Measurements from ENCODE around the gene KCNJ12. TPM values are rescaled to one million over a fixed set of nuclear protein-coding genes. Genes with fewer than 3 reads are reported as not detected.
"Not testable (repeated sequence)": the region's sequence is repeated elsewhere in the genome, so short reads cannot be mapped to it uniquely, and the experiment has no call there.

The KCNJ12 gene
- total RNA-seq, 1 experiment from 2014 or later = 1.2 TPM

DNA sequence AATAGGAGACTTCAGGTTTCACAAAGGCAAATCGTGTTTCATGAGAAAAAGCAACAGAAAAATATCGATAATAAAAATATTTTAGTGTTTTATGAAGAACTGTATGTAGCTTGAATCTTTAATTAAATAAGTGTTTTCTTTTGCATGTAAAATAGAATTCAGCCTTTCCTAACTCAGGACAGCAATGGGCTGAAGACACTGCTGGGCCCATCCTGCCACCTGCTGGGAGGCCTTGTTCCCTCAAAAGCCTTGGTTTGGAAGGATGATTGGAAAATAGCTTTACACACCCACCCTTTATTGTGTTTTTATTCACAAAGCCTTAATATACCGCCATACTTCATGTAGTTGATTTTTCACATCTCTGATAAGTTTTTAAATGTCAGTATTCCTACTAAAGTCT lies 73.7 kb downstream of the KCNJ12 start:
- intact Hi-C loops (cut with micrococcal nuclease; ENCODE audit: unreplicated experiment); H3K27ac ChIP-seq (ENCODE audit: low read depth, low read length, poor library complexity, severe bottlenecking); H3K27me3 ChIP-seq (replicated peaks; ENCODE audit: insufficient read depth, low read depth, low read length, poor library complexity); DNase-seq (ENCODE audit: low spot score); H3K36me3 ChIP-seq (ENCODE audit: insufficient read depth, low read length, poor library complexity, severe bottlenecking); BruUV-seq (replicated peaks); H3K4me3 ChIP-seq (ENCODE audit: low read depth, low read length, poor library complexity, severe bottlenecking); H3K9me3 ChIP-seq (ENCODE audit: low read depth, low read length, poor library complexity, severe bottlenecking); POLR2A ChIA-PET (ENCODE audit: low non-redundant PET); CTCF ChIA-PET; H3K4me1 ChIP-seq (ENCODE audit: insufficient read depth, low read length, poor library complexity, severe bottlenecking): not testable (repeated sequence)
- TF ChIP-seq, protein P1, sequence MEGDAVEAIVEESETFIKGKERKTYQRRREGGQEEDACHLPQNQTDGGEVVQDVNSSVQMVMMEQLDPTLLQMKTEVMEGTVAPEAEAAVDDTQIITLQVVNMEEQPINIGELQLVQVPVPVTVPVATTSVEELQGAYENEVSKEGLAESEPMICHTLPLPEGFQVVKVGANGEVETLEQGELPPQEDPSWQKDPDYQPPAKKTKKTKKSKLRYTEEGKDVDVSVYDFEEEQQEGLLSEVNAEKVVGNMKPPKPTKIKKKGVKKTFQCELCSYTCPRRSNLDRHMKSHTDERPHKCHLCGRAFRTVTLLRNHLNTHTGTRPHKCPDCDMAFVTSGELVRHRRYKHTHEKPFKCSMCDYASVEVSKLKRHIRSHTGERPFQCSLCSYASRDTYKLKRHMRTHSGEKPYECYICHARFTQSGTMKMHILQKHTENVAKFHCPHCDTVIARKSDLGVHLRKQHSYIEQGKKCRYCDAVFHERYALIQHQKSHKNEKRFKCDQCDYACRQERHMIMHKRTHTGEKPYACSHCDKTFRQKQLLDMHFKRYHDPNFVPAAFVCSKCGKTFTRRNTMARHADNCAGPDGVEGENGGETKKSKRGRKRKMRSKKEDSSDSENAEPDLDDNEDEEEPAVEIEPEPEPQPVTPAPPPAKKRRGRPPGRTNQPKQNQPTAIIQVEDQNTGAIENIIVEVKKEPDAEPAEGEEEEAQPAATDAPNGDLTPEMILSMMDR (conservative IDR thresholded peaks at IDR 0.05; ENCODE audit: low read depth, low read length) = 0 out of 2 replicates have a peak, but pooled peaks have one; percentile 23

DNA sequence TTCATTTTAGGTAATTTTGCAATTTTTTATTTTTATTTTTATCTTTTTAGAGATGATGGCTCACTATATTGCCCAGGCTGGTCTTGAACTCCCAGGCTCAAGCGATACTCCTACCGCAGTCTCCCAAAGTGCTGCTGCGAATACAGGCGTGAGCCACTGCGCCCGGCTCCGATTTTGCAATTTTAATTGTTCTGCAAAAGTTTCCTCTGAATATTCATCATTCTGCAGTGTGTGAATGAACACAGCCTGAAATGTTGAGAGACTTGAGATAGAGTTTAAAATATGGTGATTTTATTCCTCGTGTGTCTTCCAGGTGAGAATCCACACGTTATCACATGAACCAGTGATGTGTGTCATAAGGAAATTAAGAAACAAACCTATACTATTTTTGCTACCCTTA lies 75.8 kb downstream of the KCNJ12 start:
- peak; percentile 13 for DNase-seq (ENCODE audit: low spot score)
- no peaks in the 10 kb centered on the region for H3K4me1 ChIP-seq (ENCODE audit: insufficient read depth, low read length, poor library complexity, severe bottlenecking)
- CTCF ChIA-PET = no interaction called here
- POLR2A ChIA-PET (ENCODE audit: low non-redundant PET) = no interaction called here
- no peaks in the 10 kb centered on the region for H3K27me3 ChIP-seq (replicated peaks; ENCODE audit: insufficient read depth, low read depth, low read length, poor library complexity)
- intact Hi-C loops (cut with micrococcal nuclease; ENCODE audit: unreplicated experiment) = no loop called here
- BruUV-seq (replicated peaks) = no TSS peak
- no peak overlapping the region for H3K27ac ChIP-seq (ENCODE audit: low read depth, low read length, poor library complexity, severe bottlenecking)
- H3K36me3 ChIP-seq (ENCODE audit: insufficient read depth, low read length, poor library complexity, severe bottlenecking) = no peaks in the 10 kb centered on the region
- H3K4me3 ChIP-seq (ENCODE audit: low read depth, low read length, poor library complexity, severe bottlenecking) = no peak overlapping the region
- TF ChIP-seq, protein P1 (conservative IDR thresholded peaks at IDR 0.05; ENCODE audit: low read depth, low read length) = no peak
- H3K9me3 ChIP-seq (ENCODE audit: low read depth, low read length, poor library complexity, severe bottlenecking) = no peaks in the 10 kb centered on the region

DNA sequence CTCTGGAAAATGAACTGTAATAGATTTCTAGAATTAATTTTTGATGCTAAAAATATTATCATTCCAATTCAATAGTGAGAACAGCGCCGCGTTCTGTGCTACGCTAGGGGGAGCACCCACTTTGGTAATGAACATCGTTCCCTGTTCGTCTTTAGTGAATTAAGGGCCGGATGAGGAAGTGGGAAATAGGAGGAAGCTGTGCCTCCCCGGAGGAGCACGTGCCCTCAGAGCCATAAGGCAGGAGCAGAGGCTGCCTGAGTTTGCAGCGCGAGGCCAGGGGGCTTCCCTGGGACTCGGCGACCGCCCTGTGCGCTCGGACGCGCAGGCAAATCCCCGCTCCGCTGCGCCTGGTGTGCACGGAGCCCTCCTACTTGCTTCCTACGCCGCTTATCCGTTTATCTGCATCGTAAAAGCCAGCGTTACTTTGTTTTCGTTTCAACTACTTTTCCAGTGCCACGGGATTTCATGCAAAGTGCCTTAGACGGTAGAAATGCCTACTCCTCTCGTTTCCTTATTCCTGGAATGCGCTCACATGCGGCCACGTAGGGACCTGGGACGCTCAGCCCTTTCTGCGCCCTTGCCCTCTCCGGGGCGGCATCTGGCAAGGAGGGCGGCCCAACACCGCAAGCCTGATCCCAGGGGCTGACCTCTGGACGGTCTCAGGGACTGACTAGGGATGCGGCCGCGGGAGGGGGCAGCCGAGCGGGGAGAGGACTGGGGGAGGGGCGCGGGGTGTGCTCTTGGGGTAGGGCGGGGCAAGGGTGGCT lies 76.4 kb downstream of the KCNJ12 start:
- no peaks in the 10 kb centered on the region for H3K27me3 ChIP-seq (replicated peaks; ENCODE audit: insufficient read depth, low read depth, low read length, poor library complexity)
- H3K4me3 ChIP-seq (ENCODE audit: low read depth, low read length, poor library complexity, severe bottlenecking) = no peak overlapping the region
- POLR2A ChIA-PET (ENCODE audit: low non-redundant PET) = no interaction called here
- intact Hi-C loops (cut with micrococcal nuclease; ENCODE audit: unreplicated experiment) = no loop called here
- BruUV-seq (replicated peaks) = no TSS peak
- TF ChIP-seq, protein P1 (conservative IDR thresholded peaks at IDR 0.05; ENCODE audit: low read depth, low read length) = peak; percentile 71
- no peak for TF ChIP-seq EZH2 (IDR thresholded peaks at IDR 0.05; ENCODE audit: borderline replicate concordance, low read depth, low read length, poor library complexity, severe bottlenecking)
- no peaks in the 10 kb centered on the region for H3K9me3 ChIP-seq (ENCODE audit: low read depth, low read length, poor library complexity, severe bottlenecking)
- no peak overlapping the region for H3K27ac ChIP-seq (ENCODE audit: low read depth, low read length, poor library complexity, severe bottlenecking)
- peak; percentile 80 for DNase-seq (ENCODE audit: low spot score)
- no peaks in the 10 kb centered on the region for H3K4me1 ChIP-seq (ENCODE audit: insufficient read depth, low read length, poor library complexity, severe bottlenecking)
- CTCF ChIA-PET = interaction anchor here (0.6 kb wide), 1 partner anchor 60 kb away, joined by 5 read pairs; no protein-coding TSS in a partner anchor
- no peaks in the 10 kb centered on the region for H3K36me3 ChIP-seq (ENCODE audit: insufficient read depth, low read length, poor library complexity, severe bottlenecking)
